CD4-positive, alpha-beta T cell treated with Interleukin-17A for 1 hour (primary cell): Measurements from ENCODE around the gene AQP3.
"Not testable (repeated sequence)": the region's sequence is repeated elsewhere in the genome, so short reads cannot be mapped to it uniquely, and the experiment has no call there.

Experiments used
- DNase-seq: peaks from one replicate; pipeline ENCODE4 v3.0.0-alpha.2; 2020

The AQP3 gene

GRCh38 chr9:33464045-33464636 is 16.7 kb upstream of the AQP3 start:
- no peak for DNase-seq

GRCh38 chr9:33463151-33463550 is 15.8 kb upstream of the AQP3 start:
- no peak for DNase-seq

GRCh38 chr9:33461492-33461891 is 14.1 kb upstream of the AQP3 start:
- no peak for DNase-seq

GRCh38 chr9:33460854-33461253 is 13.5 kb upstream of the AQP3 start:
- DNase-seq, result no peak

- peak; percentile 19 for DNase-seq
Measured at GRCh38 chr9:33459115-33459514, 11.7 kb upstream of the AQP3 start.

- peak; percentile 80 for DNase-seq
Measured at GRCh38 chr9:33458444-33458843, 11.1 kb upstream of the AQP3 start.

- DNase-seq, result peak; percentile 38
Measured at GRCh38 chr9:33455945-33456344, 8.6 kb upstream of the AQP3 start.

- not testable (repeated sequence) for DNase-seq
Measured at GRCh38 chr9:33455456-33455855, 8.1 kb upstream of the AQP3 start.

- DNase-seq, result not testable (repeated sequence)
Measured at GRCh38 chr9:33454661-33455026, 7.3 kb upstream of the AQP3 start.

- DNase-seq, result peak; percentile 12
Measured at GRCh38 chr9:33453999-33454660, 6.7 kb upstream of the AQP3 start.

- no peak for DNase-seq
Measured at GRCh38 chr9:33453286-33453860, 6.0 kb upstream of the AQP3 start.

GRCh38 chr9:33452828-33453271 is 5.5 kb upstream of the AQP3 start:
- peak; percentile 55 for DNase-seq

- DNase-seq, result no peak
Measured at GRCh38 chr9:33450621-33451146, 3.3 kb upstream of the AQP3 start.

GRCh38 chr9:33449715-33450114 is 2.3 kb upstream of the AQP3 start:
- DNase-seq, result no peak

GRCh38 chr9:33447799-33448553 is 583 bp upstream of the AQP3 start:
- DNase-seq, result peak; percentile 10

- DNase-seq, result peak; percentile 76
Measured at GRCh38 chr9:33446240-33446945, 1.0 kb downstream of the AQP3 start.

GRCh38 chr9:33445389-33446239 is 1.8 kb downstream of the AQP3 start:
- DNase-seq, result peak; percentile 60

GRCh38 chr9:33443464-33444154 is 3.8 kb downstream of the AQP3 start:
- no peak for DNase-seq

- no peak for DNase-seq
Measured at GRCh38 chr9:33443047-33443446, 4.3 kb downstream of the AQP3 start.

GRCh38 chr9:33442125-33442524 is 5.3 kb downstream of the AQP3 start:
- no peak for DNase-seq

GRCh38 chr9:33440609-33441008 is 6.8 kb downstream of the AQP3 start:
- DNase-seq, result no peak
